Mesothelial cell of epicardium (in vitro differentiated cells): Measurements from ENCODE around the gene B3GAT1. TPM values are rescaled to one million over a fixed set of nuclear protein-coding genes. Genes with fewer than 3 reads are reported as not detected.

Source experiments
- DNase-seq, 2 experiments: peaks; one replicate each; pipeline ENCODE4 v3.0.0; 2021; ENCODE audit warnings: low spot score in 2 of 2; ENCODE audit not compliant: unreplicated experiment in 2 of 2
- H3K27ac Mint-ChIP-seq: 2 replicates; pipeline ENCODE4 v1.8.0; 2021; ENCODE audit warnings: mixed read lengths
- H3K27me3 Mint-ChIP-seq: 2 replicates; pipeline ENCODE4 v1.8.0; 2021; ENCODE audit warnings: low read depth, mixed read lengths
- H3K36me3 Mint-ChIP-seq: 2 replicates; pipeline ENCODE4 v1.8.0; 2021; ENCODE audit warnings: mixed read lengths
- H3K4me1 Mint-ChIP-seq: 2 replicates; pipeline ENCODE4 v1.8.0; 2021; ENCODE audit warnings: mixed read lengths
- H3K4me3 Mint-ChIP-seq: 2 replicates; pipeline ENCODE4 v1.8.0; 2021; ENCODE audit warnings: mild to moderate bottlenecking, moderate library complexity, mixed read lengths
- H3K9me3 Mint-ChIP-seq: 2 replicates; pipeline ENCODE4 v1.8.0; 2021; ENCODE audit warnings: mixed read lengths
- CTCF ChIP-seq: fragments of 200-600 bp; sonication (generic); IDR thresholded peaks from one replicate; pipeline ENCODE4 v1.5.0; 2021; ENCODE audit warnings: antibody characterized with exemption; ENCODE audit not compliant: unreplicated experiment
- total RNA-seq: library from RNA; stranded (reverse); gene quantifications from 3 replicates; pipeline ENCODE4 v1.2.1, GENCODE V29; 2021

B3GAT1 gene
- total RNA-seq, 1 donor from 2014 or later, result 1.5 TPM

- no peaks in the 10 kb centered on the region for H3K9me3 Mint-ChIP-seq
- H3K36me3 Mint-ChIP-seq, result no peaks in the 10 kb centered on the region
- no peaks in the 10 kb centered on the region for H3K4me1 Mint-ChIP-seq
- no peak overlapping the region for H3K4me3 Mint-ChIP-seq
- H3K27ac Mint-ChIP-seq, result no peak overlapping the region
- no peak for TF ChIP-seq CTCF
- DNase-seq, result no peak
- peaks cover 2% of the 10 kb centered on the region for H3K27me3 Mint-ChIP-seq
Observed at GRCh38 chr11:134376150-134376921, 35.7 kb downstream of the B3GAT1 start.

- Mint-ChIP-seq H3K4me1 (no peaks in the 10 kb centered on the region), H3K27me3 (no peaks in the 10 kb centered on the region), H3K27ac (no peak overlapping the region), H3K36me3 (no peaks in the 10 kb centered on the region), H3K9me3 (no peaks in the 10 kb centered on the region), H3K4me3 (no peak overlapping the region)
- DNase-seq, result no peak
- TF ChIP-seq CTCF, result no peak
Observed at GRCh38 chr11:134374891-134375550, 37.0 kb downstream of the B3GAT1 start.

- Mint-ChIP-seq H3K4me1 (no peaks in the 10 kb centered on the region), H3K36me3 (no peaks in the 10 kb centered on the region), H3K9me3 (no peaks in the 10 kb centered on the region), H3K4me3 (no peak overlapping the region), H3K27me3 (no peaks in the 10 kb centered on the region), H3K27ac (no peak overlapping the region)
- no peak for DNase-seq
- TF ChIP-seq CTCF, result no peak
Observed at GRCh38 chr11:134374171-134374570, 37.9 kb downstream of the B3GAT1 start.

- no peak overlapping the region for H3K27ac Mint-ChIP-seq
- no peaks in the 10 kb centered on the region for H3K27me3 Mint-ChIP-seq
- H3K4me3 Mint-ChIP-seq, result no peak overlapping the region
- no peaks in the 10 kb centered on the region for H3K9me3 Mint-ChIP-seq
- no peak for TF ChIP-seq CTCF
- no peak for DNase-seq
- H3K4me1 Mint-ChIP-seq, result no peaks in the 10 kb centered on the region
- no peaks in the 10 kb centered on the region for H3K36me3 Mint-ChIP-seq
Observed at GRCh38 chr11:134373591-134374052, 38.4 kb downstream of the B3GAT1 start.

GRCh38 chr11:134372961-134373360, 39.1 kb downstream of the B3GAT1 start:
- Mint-ChIP-seq H3K27me3 (no peaks in the 10 kb centered on the region), H3K36me3 (no peaks in the 10 kb centered on the region), H3K9me3 (no peaks in the 10 kb centered on the region), H3K4me3 (no peak overlapping the region), H3K4me1 (no peaks in the 10 kb centered on the region), H3K27ac (no peak overlapping the region)
- no peak for DNase-seq
- no peak for TF ChIP-seq CTCF
